GM12878 (cell line): ENCODE results near the gene SUSD1. TPM values are rescaled to one million over a fixed set of nuclear protein-coding genes. Genes with fewer than 3 reads are reported as not detected.

Experiments
- ATAC-seq: fragments of 200-7000 bp; cut with Tn5 transposase; 3 replicates; pipeline ENCODE4 v1.9.1; 2020; ENCODE audit warnings: mild to moderate bottlenecking, moderate library complexity
- BruUV-seq: library from RNA; stranded (reverse); fragments of 400-500 nt; replicated peaks from 2 replicates; lab custom pipeline; 2021; lab: Mats Ljungman, UMichigan
- CTCF ChIA-PET: fragments of 300-600 bp; sonication (Branson Sonifier 250); formaldehyde crosslinking; extraction: SDS; loops from one replicate; lab custom pipeline; 2021; ENCODE audit warnings: inconsistent platforms; lab: Yijun Ruan, JAX
- POLR2A ChIA-PET: fragments of 350-600 bp; formaldehyde crosslinking; extraction: SDS; loops from one replicate; lab custom pipeline; 2021; ENCODE audit warnings: inconsistent platforms; lab: Charles Lee
- RAD21 ChIA-PET: fragments of 300-600 bp; sonication (Branson Sonifier 250); formaldehyde crosslinking; loops from one replicate; lab custom pipeline; 2023; ENCODE audit warnings: antibody characterized with exemption; ENCODE audit not compliant: unreplicated experiment; lab: Charles Lee
- SMC1A ChIA-PET: fragments of 300-600 bp; sonication (Branson Sonifier 250); formaldehyde crosslinking; loops from one replicate; lab custom pipeline; 2023; ENCODE audit not compliant: unreplicated experiment, uncharacterized antibody; lab: Charles Lee
- DNase-seq: peaks from one replicate; pipeline ENCODE4 v3.0.0-alpha.2; 2011; ENCODE audit warnings: low read depth, low spot score
- FAIRE-seq: peaks from 3 replicates; lab custom pipeline; 2011; peaks lifted over from hg19 to GRCh38; lab: Jason Lieb, UNC
- H2AFZ ChIP-seq: 2 replicates; pipeline ENCODE4 v1.6.0; 2011; ENCODE audit warnings: low read depth, low read length, control low read depth; ENCODE audit not compliant: control insufficient read depth
- H3K27ac ChIP-seq: 2 replicates; pipeline ENCODE4 v1.5.1; 2011; ENCODE audit warnings: control low read depth; ENCODE audit not compliant: control insufficient read depth, insufficient read depth
- H3K27me3 ChIP-seq, 2 experiments: replicated peaks in 1 of 2; 2 replicates each; pipeline versions ENCODE4 v1.6.0 to v1.6.1; 2011; ENCODE audit warnings: low read length in 1 of 2; ENCODE audit not compliant: control insufficient read depth in 2 of 2, insufficient read depth in 2 of 2
- H3K36me3 ChIP-seq, 2 experiments: 2 replicates each; pipeline ENCODE4 v1.5.1; 2011; ENCODE audit warnings: low read length in 1 of 2; ENCODE audit not compliant: control insufficient read depth in 2 of 2, insufficient read depth in 2 of 2
- H3K4me1 ChIP-seq: 2 replicates; pipeline ENCODE4 v1.6.1; 2011; ENCODE audit warnings: mild to moderate bottlenecking, low read length, moderate library complexity, mixed read lengths; ENCODE audit not compliant: control insufficient read depth, insufficient read depth
- H3K4me2 ChIP-seq: 2 replicates; pipeline ENCODE4 v1.6.0; 2011; ENCODE audit warnings: control low read depth; ENCODE audit not compliant: control insufficient read depth, insufficient read depth
- H3K4me3 ChIP-seq: fragments of 200-600 bp; sonication (generic); 2 replicates; pipeline ENCODE4 v1.5.1; 2016
- H3K79me2 ChIP-seq: 2 replicates; pipeline ENCODE4 v1.6.0; 2011; ENCODE audit warnings: low read length; ENCODE audit not compliant: control insufficient read depth, insufficient read depth
- H3K9ac ChIP-seq: 2 replicates; pipeline ENCODE4 v1.8.0; 2011; ENCODE audit warnings: low read length, control low read depth, mixed read lengths; ENCODE audit not compliant: control insufficient read depth, insufficient read depth
- H3K9me3 ChIP-seq: replicated peaks from 3 replicates; pipeline ENCODE4 v1.5.1; 2011; ENCODE audit warnings: mild to moderate bottlenecking, low read length; ENCODE audit not compliant: control insufficient read depth, insufficient read depth
- H4K20me1 ChIP-seq: 2 replicates; pipeline ENCODE4 v1.6.0; 2011; ENCODE audit not compliant: control insufficient read depth, insufficient read depth
- HDAC2 ChIP-seq: fragments of 200-600 bp; sonication (generic); IDR thresholded peaks from 2 replicates; pipeline ENCODE4 v1.6.1; 2017
- IKZF2 ChIP-seq, 2 experiments: fragments of 450-650 bp; IDR thresholded peaks; 2 replicates each; pipeline ENCODE4 v1.6.1; 2017; ENCODE audit warnings: mild to moderate bottlenecking in 2 of 2, moderate library complexity in 2 of 2
- JUNB ChIP-seq: IDR thresholded peaks from 2 replicates; pipeline ENCODE4 v1.6.1; 2016; ENCODE audit warnings: antibody characterized with exemption, mild to moderate bottlenecking
- RAD51 ChIP-seq: fragments of 450-650 bp; IDR thresholded peaks from 2 replicates; pipeline ENCODE4 v1.6.1; 2016; ENCODE audit warnings: moderate library complexity, mild to moderate bottlenecking, inconsistent platforms
- WGBS: methylation state at CpG from one replicate; pipeline ENCODE4 v1.1.6; 2016; ENCODE audit warnings: low lambda C conversion rate; ENCODE audit not compliant: insufficient replicate concordance, insufficient coverage; ENCODE audit errors: missing lambda C conversion rate; 5-methylcytosine and 5-hydroxymethylcytosine counted together
- in situ Hi-C: fragments of 300-500 bp; cut with MboI; formaldehyde crosslinking; loops from 9 replicates; pipeline ENCODE4 v1.14.3; 2018; ENCODE audit warnings: mixed read lengths
- intact Hi-C: fragments of 100-400 bp; cut with micrococcal nuclease; formaldehyde crosslinking; loops from one replicate; pipeline ENCODE4 v1.14.2; 2022; ENCODE audit not compliant: unreplicated experiment
- polyA plus RNA-seq, 11 experiments: library from polyadenylated mRNA; depleted of rRNA in 4 of 11; unstranded in 6 of 11; stranded (reverse) in 5 of 11; fragments of >200 nt; fragmentation: Nextera tagmentation in 4 of 11; fragmentation: Illumina TruSeq in 1 of 11; extraction: Ambion mirVana in 4 of 11; extraction: Trizol in 1 of 11; gene quantifications; 1 replicate in 1 of 11; 2 replicates in 10 of 11; pipeline versions ENCODE4 v1.2.1 to v1.2.3, GENCODE V29; 2011 to 2016; ENCODE audit warnings: inconsistent platforms in 2 of 11, missing spikeins in 2 of 11, low read depth in 1 of 11
- total RNA-seq, 4 experiments: library from RNA; depleted of rRNA in 3 of 4; stranded (reverse); fragments of >200 nt in 3 of 4; fragmentation: Illumina TruSeq in 1 of 4; extraction: Trizol in 1 of 4; gene quantifications; 2 replicates each; pipeline versions ENCODE4 v1.2.1 to v1.2.3, GENCODE V29; 2013 to 2021
- TF ChIP-seq, protein P1 (sequence below): fragments of 450-650 bp; IDR thresholded peaks from 2 replicates; pipeline ENCODE4 v1.6.1; 2016; ENCODE audit warnings: mild to moderate bottlenecking

Gene SUSD1
- total and polyA plus RNA-seq, 10 of the 15 experiments (the other 5 are each of a cell fraction or from before 2014, with no cell fraction given), result 6.7 to 20.8 (median 13.2) TPM

DNA sequence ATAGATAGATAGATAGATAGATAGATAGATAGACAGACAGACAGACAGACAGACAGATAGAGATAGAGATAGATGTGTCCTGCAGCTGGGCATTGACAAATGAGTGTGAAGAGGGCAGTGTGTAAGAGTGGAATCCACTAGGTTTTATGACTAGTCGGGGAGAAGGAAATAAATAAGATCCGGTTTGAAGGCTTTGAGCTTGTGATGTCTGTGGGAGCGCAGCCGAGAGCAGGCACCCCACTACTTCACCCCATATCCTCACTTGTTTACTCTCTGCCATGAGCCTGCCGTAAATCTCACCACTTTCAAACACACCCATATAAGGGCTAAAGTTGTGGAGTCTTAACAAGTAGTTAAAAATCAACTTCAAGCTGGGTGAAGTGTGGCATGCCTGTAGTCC is 1.4 kb upstream of the SUSD1 start:
- Histone ChIP-seq H2AFZ (no peak overlapping the region), H3K27me3 (no peaks in the 10 kb centered on the region; a peak in 1 of 4 replicates), H3K36me3 (no peaks in the 10 kb centered on the region), H3K4me3 (no peak overlapping the region)
- no peak for DNase-seq
- 54% methylated on average over 5 of the region's 5 CpGs for WGBS
- intact Hi-C loops (no loop called here), in situ Hi-C loops (no loop called here)
- POLR2A ChIA-PET, result interaction anchor here (0.6 to 0.7 kb wide), 2 partner anchors 136 to 141 kb away, joined by 3 to 4 read pairs; no protein-coding TSS in a partner anchor
- TF ChIP-seq JUNB (no peak), RAD51 (no peak), IKZF2 (IDR thresholded peaks at IDR 0.05) (no peak), HDAC2 (no peak)
- TF ChIP-seq, protein P1, sequence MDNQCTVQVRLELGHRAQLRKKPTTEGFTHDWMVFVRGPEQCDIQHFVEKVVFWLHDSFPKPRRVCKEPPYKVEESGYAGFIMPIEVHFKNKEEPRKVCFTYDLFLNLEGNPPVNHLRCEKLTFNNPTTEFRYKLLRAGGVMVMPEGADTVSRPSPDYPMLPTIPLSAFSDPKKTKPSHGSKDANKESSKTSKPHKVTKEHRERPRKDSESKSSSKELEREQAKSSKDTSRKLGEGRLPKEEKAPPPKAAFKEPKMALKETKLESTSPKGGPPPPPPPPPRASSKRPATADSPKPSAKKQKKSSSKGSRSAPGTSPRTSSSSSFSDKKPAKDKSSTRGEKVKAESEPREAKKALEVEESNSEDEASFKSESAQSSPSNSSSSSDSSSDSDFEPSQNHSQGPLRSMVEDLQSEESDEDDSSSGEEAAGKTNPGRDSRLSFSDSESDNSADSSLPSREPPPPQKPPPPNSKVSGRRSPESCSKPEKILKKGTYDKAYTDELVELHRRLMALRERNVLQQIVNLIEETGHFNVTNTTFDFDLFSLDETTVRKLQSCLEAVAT, result no peak
- TF ChIP-seq, all 136 proteins: peak for 0
- SMC1A ChIA-PET, result interaction anchor here (0.9 to 1.7 kb wide), 4 partner anchors 10 to 66 kb away, joined by 3 to 4 read pairs (median 4); no protein-coding TSS in a partner anchor
- Histone ChIP-seq H3K79me2 (no peaks in the 10 kb centered on the region), H4K20me1 (no peaks in the 10 kb centered on the region), H3K4me2 (no peak overlapping the region), H3K9me3 (no peaks in the 10 kb centered on the region), H3K27ac (no peak overlapping the region), H3K4me1 (peaks cover 10% of the 10 kb centered on the region), H3K9ac (no peak overlapping the region)
- RAD21 ChIA-PET, result interaction anchor here (1.3 kb wide), 1 partner anchor 24 kb away, joined by 3 read pairs; no protein-coding TSS in a partner anchor
- FAIRE-seq, result no peak
- peak; percentile 7; the same call in 1 of the 3 replicates for ATAC-seq
- BruUV-seq, result no TSS peak
- CTCF ChIA-PET, result interaction anchor here (1.4 kb wide), 1 partner anchor 14 kb away, joined by 4 read pairs; no protein-coding TSS in a partner anchor
